Neural progenitor cell (in vitro differentiated cells): ENCODE measurements around the gene YIPF7. TPM values are rescaled to one million over a fixed set of nuclear protein-coding genes. Genes with fewer than 3 reads are reported as not detected.

Experiments used
- DNase-seq: peaks from one replicate; pipeline ENCODE4 v3.0.0-alpha.2; 2016; ENCODE audit warnings: low spot score
- H2AFZ ChIP-seq: fragments of 200-600 bp; sonication (generic); replicated peaks from 2 replicates; pipeline ENCODE4 v1.6.1; 2016; ENCODE audit warnings: antibody characterized with exemption
- H3F3A ChIP-seq: fragments of 200-600 bp; sonication (generic); 2 replicates; pipeline ENCODE4 v1.6.1; 2016; ENCODE audit warnings: antibody characterized with exemption, low read depth
- H3K27ac ChIP-seq: fragments of 200-600 bp; sonication (generic); 2 replicates; pipeline ENCODE4 v1.5.1; 2016; ENCODE audit warnings: mild to moderate bottlenecking
- H3K27me3 ChIP-seq: fragments of 200-600 bp; sonication (generic); 2 replicates; pipeline ENCODE4 v1.6.1; 2016; ENCODE audit warnings: mild to moderate bottlenecking, moderate library complexity
- H3K36me3 ChIP-seq: fragments of 200-600 bp; sonication (generic); 2 replicates; pipeline ENCODE4 v1.5.1; 2016
- H3K4me1 ChIP-seq: fragments of 200-600 bp; sonication (generic); 2 replicates; pipeline ENCODE4 v1.6.1; 2016; ENCODE audit warnings: mixed run types
- H3K4me2 ChIP-seq: fragments of 200-600 bp; sonication (generic); 2 replicates; pipeline ENCODE4 v1.6.1; 2016
- H3K4me3 ChIP-seq: fragments of 200-600 bp; sonication (generic); 2 replicates; pipeline ENCODE4 v1.5.1; 2016
- H3K79me2 ChIP-seq: fragments of 200-600 bp; sonication (generic); 2 replicates; pipeline ENCODE4 v1.6.1; 2016; ENCODE audit warnings: low read depth
- H3K9ac ChIP-seq: fragments of 200-600 bp; sonication (generic); 2 replicates; pipeline ENCODE4 v1.6.1; 2016
- H3K9me3 ChIP-seq: fragments of 200-600 bp; sonication (generic); 2 replicates; pipeline ENCODE4 v1.5.1; 2016; ENCODE audit warnings: low read depth
- H4K20me1 ChIP-seq: fragments of 200-600 bp; sonication (generic); 2 replicates; pipeline ENCODE4 v1.6.1; 2016; ENCODE audit warnings: low read depth
- H3K27ac Mint-ChIP-seq: 3 replicates; pipeline ENCODE4 v1.8.0; 2021; ENCODE audit warnings: mixed read lengths
- H3K27me3 Mint-ChIP-seq: 2 replicates; pipeline ENCODE4 v1.8.0; 2022; ENCODE audit warnings: low read depth, mild to moderate bottlenecking, inconsistent platforms, moderate library complexity, mixed read lengths; ENCODE audit not compliant: insufficient read depth
- H3K36me3 Mint-ChIP-seq: 3 replicates; pipeline ENCODE4 v1.8.0; 2021; ENCODE audit warnings: mixed read lengths
- H3K4me1 Mint-ChIP-seq: 3 replicates; pipeline ENCODE4 v1.8.0; 2021; ENCODE audit warnings: mixed read lengths
- H3K4me3 Mint-ChIP-seq: 3 replicates; pipeline ENCODE4 v1.8.0; 2021; ENCODE audit warnings: mild to moderate bottlenecking, moderate library complexity, mixed read lengths
- H3K9me3 Mint-ChIP-seq: 3 replicates; pipeline ENCODE4 v1.8.0; 2020; ENCODE audit warnings: mixed read lengths
- CTCF ChIP-seq: fragments of 200-600 bp; sonication (generic); IDR thresholded peaks from 2 replicates; pipeline ENCODE4 v1.5.1; 2017; ENCODE audit warnings: antibody characterized with exemption, mild to moderate bottlenecking
- EZH2 ChIP-seq: fragments of 200-600 bp; sonication (generic); IDR thresholded peaks from 2 replicates; pipeline ENCODE4 v1.6.1; 2017; ENCODE audit warnings: antibody characterized with exemption, mild to moderate bottlenecking, moderate library complexity
- EZH2phosphoT487 ChIP-seq: fragments of 200-600 bp; sonication (generic); IDR thresholded peaks from 2 replicates; pipeline ENCODE4 v1.6.1; 2017; ENCODE audit warnings: antibody characterized with exemption
- total RNA-seq: library from RNA; depleted of rRNA; stranded (reverse); fragments of >200 nt; gene quantifications from 2 replicates; pipeline ENCODE4 v1.2.3, GENCODE V29; 2015; ENCODE audit warnings: low replicate concordance

YIPF7 gene
- total RNA-seq, 1 donor from 2014 or later, result not detected

- no peaks in the 10 kb centered on the region for H3K4me1 ChIP-seq
- H3K36me3 ChIP-seq, result no peaks in the 10 kb centered on the region
- TF ChIP-seq CTCF, result no peak
- TF ChIP-seq EZH2phosphoT487, result no peak
- TF ChIP-seq EZH2, result no peak
- H3K27ac Mint-ChIP-seq, result no peak overlapping the region
- H3K27ac ChIP-seq, result no peak overlapping the region
- no peak overlapping the region for H3K9ac ChIP-seq
- no peak for DNase-seq
- no peaks in the 10 kb centered on the region for H4K20me1 ChIP-seq
- no peaks in the 10 kb centered on the region for H3K36me3 Mint-ChIP-seq
- H2AFZ ChIP-seq, result no peak overlapping the region
- no peaks in the 10 kb centered on the region for H3K9me3 ChIP-seq
- no peaks in the 10 kb centered on the region for H3K9me3 Mint-ChIP-seq
- no peak overlapping the region for H3K4me2 ChIP-seq
- no peaks in the 10 kb centered on the region for H3K79me2 ChIP-seq
- H3K4me3 Mint-ChIP-seq, result no peak overlapping the region
- H3K4me3 ChIP-seq, result no peak overlapping the region
- no peaks in the 10 kb centered on the region for H3K27me3 Mint-ChIP-seq
- H3F3A ChIP-seq, result no peaks in the 10 kb centered on the region
- H3K4me1 Mint-ChIP-seq, result peaks cover 3% of the 10 kb centered on the region
- H3K27me3 ChIP-seq, result no peaks in the 10 kb centered on the region
These were observed 11.2 kb upstream of the YIPF7 start for GRCh38 chr4:44662623-44663005.

GRCh38 chr4:44661940-44662622, 10.7 kb upstream of the YIPF7 start:
- no peaks in the 10 kb centered on the region for H3K36me3 Mint-ChIP-seq
- H3K4me1 Mint-ChIP-seq, result peaks cover 3% of the 10 kb centered on the region
- no peaks in the 10 kb centered on the region for H3K36me3 ChIP-seq
- H2AFZ ChIP-seq, result no peak overlapping the region
- no peak overlapping the region for H3K27ac ChIP-seq
- no peak overlapping the region for H3K9ac ChIP-seq
- H3K4me2 ChIP-seq, result no peak overlapping the region
- no peaks in the 10 kb centered on the region for H3K79me2 ChIP-seq
- no peaks in the 10 kb centered on the region for H3K27me3 Mint-ChIP-seq
- no peaks in the 10 kb centered on the region for H3F3A ChIP-seq
- H3K4me1 ChIP-seq, result no peaks in the 10 kb centered on the region
- no peaks in the 10 kb centered on the region for H4K20me1 ChIP-seq
- TF ChIP-seq CTCF (no peak), EZH2 (no peak), EZH2phosphoT487 (no peak)
- H3K9me3 ChIP-seq, result no peaks in the 10 kb centered on the region
- H3K4me3 ChIP-seq, result no peak overlapping the region
- no peaks in the 10 kb centered on the region for H3K27me3 ChIP-seq
- no peaks in the 10 kb centered on the region for H3K9me3 Mint-ChIP-seq
- no peak overlapping the region for H3K4me3 Mint-ChIP-seq
- no peak overlapping the region for H3K27ac Mint-ChIP-seq
- DNase-seq, result no peak

DNA sequence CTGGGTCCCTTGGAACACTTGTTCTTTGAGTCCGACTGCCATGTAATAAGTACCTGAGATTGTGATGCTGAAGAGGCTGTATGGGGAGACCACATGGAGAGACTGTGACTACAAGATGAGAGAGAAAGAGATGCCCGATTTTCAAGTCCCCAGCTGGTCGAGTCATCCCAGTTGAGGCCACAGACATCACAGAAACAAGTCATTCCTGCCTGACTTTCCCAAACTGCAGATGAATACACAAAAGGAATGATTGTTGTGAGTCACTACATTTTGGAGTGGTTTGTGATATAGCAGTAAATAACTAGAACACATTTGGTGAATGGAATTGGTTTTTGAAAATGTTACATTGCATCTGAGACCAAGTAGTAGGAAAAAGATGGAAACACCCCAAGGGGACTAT, 9.0 kb upstream of the YIPF7 start:
- no peak for DNase-seq
- H3K4me3 Mint-ChIP-seq, result no peak overlapping the region
- no peak overlapping the region for H3K9ac ChIP-seq
- no peaks in the 10 kb centered on the region for H3K36me3 ChIP-seq
- H2AFZ ChIP-seq, result no peak overlapping the region
- no peaks in the 10 kb centered on the region for H3F3A ChIP-seq
- no peak for TF ChIP-seq CTCF
- TF ChIP-seq EZH2, result no peak
- no peak for TF ChIP-seq EZH2phosphoT487
- no peaks in the 10 kb centered on the region for H3K36me3 Mint-ChIP-seq
- H3K9me3 Mint-ChIP-seq, result no peaks in the 10 kb centered on the region
- no peak overlapping the region for H3K4me2 ChIP-seq
- H3K27ac ChIP-seq, result no peak overlapping the region
- H3K9me3 ChIP-seq, result no peaks in the 10 kb centered on the region
- no peaks in the 10 kb centered on the region for H3K79me2 ChIP-seq
- H3K27me3 Mint-ChIP-seq, result no peaks in the 10 kb centered on the region
- H3K4me3 ChIP-seq, result no peak overlapping the region
- no peaks in the 10 kb centered on the region for H3K4me1 ChIP-seq
- no peaks in the 10 kb centered on the region for H4K20me1 ChIP-seq
- no peak overlapping the region for H3K27ac Mint-ChIP-seq
- H3K4me1 Mint-ChIP-seq, result peaks cover 3% of the 10 kb centered on the region
- H3K27me3 ChIP-seq, result no peaks in the 10 kb centered on the region
